Dedifferentiated amniotic fluid mesenchymal stem cell (primary cell): ENCODE measurements around the gene ADAMTS12.
"Not testable (repeated sequence)": the region's sequence is repeated elsewhere in the genome, so short reads cannot be mapped to it uniquely, and the experiment has no call there.

Experiments
- DNase-seq: peaks from one replicate; pipeline ENCODE4 v3.0.0-alpha.2; 2016; ENCODE audit errors: extremely low spot score

Gene ADAMTS12

GRCh38 chr5:33891788-33892619 lies at the start of gene ADAMTS12:
Gene ADAMTS12 (minus strand): TSS chr5:33891990. CDS start chr5:33891856, 134 bp downstream.
- peak; percentile 31 for DNase-seq

GRCh38 chr5:33941090-33941489 lies 49.3 kb upstream of the ADAMTS12 start:
- DNase-seq: no peak

- no peak for DNase-seq
Observed at GRCh38 chr5:33939556-33940262, 47.9 kb upstream of the ADAMTS12 start.

GRCh38 chr5:33938881-33939280 lies 47.1 kb upstream of the ADAMTS12 start:
- DNase-seq: no peak

GRCh38 chr5:33938507-33938796 lies 46.7 kb upstream of the ADAMTS12 start:
- no peak for DNase-seq

- no peak for DNase-seq
Observed at GRCh38 chr5:33937707-33938506, 46.1 kb upstream of the ADAMTS12 start.

- no peak for DNase-seq
Observed at GRCh38 chr5:33937017-33937706, 45.4 kb upstream of the ADAMTS12 start.

GRCh38 chr5:33936381-33937016 lies 44.7 kb upstream of the ADAMTS12 start, which contains the start of gene RXFP3:
Gene RXFP3 (plus strand): TSS chr5:33936386. CDS start chr5:33936741, 355 bp downstream.
- DNase-seq: no peak

GRCh38 chr5:33936004-33936380 lies 44.2 kb upstream of the ADAMTS12 start:
- peak; percentile 48 for DNase-seq

- DNase-seq: no peak
Observed at GRCh38 chr5:33934176-33934575, 42.4 kb upstream of the ADAMTS12 start.

- DNase-seq: no peak
Observed at GRCh38 chr5:33933723-33934169, 42.0 kb upstream of the ADAMTS12 start.

GRCh38 chr5:33931136-33931535 lies 39.3 kb upstream of the ADAMTS12 start:
- no peak for DNase-seq

GRCh38 chr5:33929925-33930690 lies 38.3 kb upstream of the ADAMTS12 start:
- no peak for DNase-seq

GRCh38 chr5:33928283-33928682 lies 36.5 kb upstream of the ADAMTS12 start:
- no peak for DNase-seq

GRCh38 chr5:33927685-33928084 lies 35.9 kb upstream of the ADAMTS12 start:
- DNase-seq: no peak

GRCh38 chr5:33925278-33925677 lies 33.5 kb upstream of the ADAMTS12 start:
- no peak for DNase-seq

- no peak for DNase-seq
Observed at GRCh38 chr5:33921002-33921401, 29.2 kb upstream of the ADAMTS12 start.

- DNase-seq: not testable (repeated sequence)
Observed at GRCh38 chr5:33914844-33915243, 23.1 kb upstream of the ADAMTS12 start.

GRCh38 chr5:33906248-33906647 lies 14.5 kb upstream of the ADAMTS12 start:
- not testable (repeated sequence) for DNase-seq

GRCh38 chr5:33905381-33905780 lies 13.6 kb upstream of the ADAMTS12 start:
- DNase-seq: no peak
